DMS114 treated with DMSO at 0.1 percent for 48 hours (cell line): Measurements from ENCODE around the gene ELMO3.
A peak's percentile ranks its signal among the peaks of the same experiment; 100 is the strongest.

ENCODE experiments used
- DNase-seq: peaks from one replicate; lab custom pipeline; 2025; ENCODE audit not compliant: unreplicated experiment; lab: John Stamatoyannopoulos, UW

The ELMO3 gene

GRCh38 chr16:67237396-67238277 lies 38.7 kb downstream of the ELMO3 start:
- no peak for DNase-seq

GRCh38 chr16:67238278-67238575 lies 39.3 kb downstream of the ELMO3 start:
- no peak for DNase-seq

GRCh38 chr16:67238806-67239470 lies 40.0 kb downstream of the ELMO3 start:
- no peak for DNase-seq

- no peak for DNase-seq
Measured at GRCh38 chr16:67240506-67240905, 41.6 kb downstream of the ELMO3 start.

GRCh38 chr16:67241008-67241900 lies 42.3 kb downstream of the ELMO3 start:
- DNase-seq = no peak

GRCh38 chr16:67242138-67242730 lies 43.3 kb downstream of the ELMO3 start:
- DNase-seq = no peak

- DNase-seq = no peak
Measured at GRCh38 chr16:67243481-67243880, 44.5 kb downstream of the ELMO3 start.

- no peak for DNase-seq
Measured at GRCh38 chr16:67244387-67245185, 45.7 kb downstream of the ELMO3 start.

- no peak for DNase-seq
Measured at GRCh38 chr16:67245186-67245585, 46.3 kb downstream of the ELMO3 start.

- no peak for DNase-seq
Measured at GRCh38 chr16:67245674-67246080, 46.7 kb downstream of the ELMO3 start.

- peak; percentile 41 for DNase-seq
Measured at GRCh38 chr16:67246081-67246755, 47.3 kb downstream of the ELMO3 start.

- DNase-seq = no peak
Measured at GRCh38 chr16:67246756-67247191, 47.8 kb downstream of the ELMO3 start.

- DNase-seq = peak; percentile 93
Measured at GRCh38 chr16:67247192-67248072, 48.5 kb downstream of the ELMO3 start, which contains the start of gene FHOD1. FHOD1 (minus strand) TSS chr16:67247481; CDS start chr16:67247410, 71 bp downstream.

GRCh38 chr16:67248073-67248400 lies 49.1 kb downstream of the ELMO3 start:
- DNase-seq = peak; percentile 28

GRCh38 chr16:67248401-67249177 lies 49.7 kb downstream of the ELMO3 start, which contains the start of gene SLC9A5:
SLC9A5 (plus strand) TSS chr16:67248979; CDS start chr16:67249015, 36 bp downstream.
- no peak for DNase-seq

- DNase-seq = no peak
Measured at GRCh38 chr16:67249178-67250044, 50.5 kb downstream of the ELMO3 start.

- DNase-seq = no peak
Measured at GRCh38 chr16:67250045-67250327, 51.1 kb downstream of the ELMO3 start.
